Testis (tissue), 2 donors: Measurements from ENCODE around the gene ACSS2.

Experiments
- CTCF ChIP-seq, 3 experiments: fragments of 450-650 bp in 2 of 3; fragments of 200-600 bp in 1 of 3; sonication (generic) in 1 of 3; IDR thresholded peaks; one replicate each; pipeline ENCODE4 v1.5.1; 2016 to 2019; ENCODE audit warnings: antibody characterized with exemption in 3 of 3, mild to moderate bottlenecking in 2 of 3, moderate library complexity in 1 of 3
- POLR2A ChIP-seq: fragments of 450-650 bp; IDR thresholded peaks from one replicate; pipeline ENCODE4 v1.6.1; 2017; ENCODE audit warnings: antibody characterized with exemption, mild to moderate bottlenecking, moderate library complexity

DNA sequence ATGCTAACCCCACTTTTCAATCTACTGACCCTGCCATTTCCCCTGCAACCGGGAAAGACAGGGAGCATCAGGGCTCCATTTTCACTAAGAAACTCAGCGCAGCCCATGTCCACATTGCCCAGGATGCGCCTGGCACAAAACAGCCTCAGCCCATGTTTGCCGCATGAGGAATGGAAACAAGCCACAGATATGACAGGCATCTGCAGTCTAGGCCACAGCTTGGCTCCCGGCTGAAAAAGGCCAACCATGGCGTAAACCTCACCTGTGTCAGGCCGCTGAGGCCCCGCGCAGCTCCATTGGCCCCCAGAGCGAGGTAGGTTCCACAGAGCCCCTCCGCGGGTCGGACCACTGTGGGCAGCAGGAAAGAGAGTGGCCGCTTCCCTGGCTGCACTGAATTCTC lies 25.4 kb upstream of the ACSS2 start:
- TF ChIP-seq CTCF (IDR thresholded peaks at IDR 0.05) (no peak), POLR2A (no peak)
